K562 (cell line): ENCODE measurements around the gene IL31. TPM values are rescaled to one million over a fixed set of nuclear protein-coding genes. Genes with fewer than 3 reads are reported as not detected.
A peak's percentile ranks its signal among the peaks of the same experiment; 100 is the strongest.

Experiments used
- BHLHE40 ChIP-seq: IDR thresholded peaks from 2 replicates; pipeline ENCODE4 v1.6.1; 2011; ENCODE audit warnings: low read length, improper control_type of control experiment
- LCOR ChIP-seq: sonication (generic); formaldehyde crosslinking; IDR thresholded peaks from 2 replicates; pipeline ENCODE4 v1.8.0; 2022; ENCODE audit warnings: mild to moderate bottlenecking, missing genetic modification reagents
- MLLT1 ChIP-seq, 2 experiments: fragments of 450-650 bp; IDR thresholded peaks; 2 replicates each; pipeline ENCODE4 v1.6.1; 2016
- MTA1 ChIP-seq: fragments of 450-650 bp; IDR thresholded peaks from 2 replicates; pipeline ENCODE4 v1.6.1; 2017; ENCODE audit warnings: borderline replicate concordance
- MTF1 ChIP-seq: fragments of 250-450 bp; sonication (Bioruptor Pico); IDR thresholded peaks from 2 replicates; pipeline ENCODE4 v1.9.0; 2021; ENCODE audit warnings: moderate library complexity, mild to moderate bottlenecking, inconsistent platforms, borderline replicate concordance
- NFE2 ChIP-seq: IDR thresholded peaks from 2 replicates; pipeline ENCODE4 v1.6.1; 2014; ENCODE audit warnings: antibody characterized with exemption, low read depth
- RBBP5 ChIP-seq: fragments of 200-600 bp; sonication (generic); IDR thresholded peaks from 2 replicates; pipeline ENCODE4 v1.6.1; 2012; ENCODE audit warnings: borderline replicate concordance, mild to moderate bottlenecking, low read length, control low read depth, inconsistent platforms; ENCODE audit not compliant: insufficient read depth, poor library complexity, severe bottlenecking
- RBM17 ChIP-seq: fragments of 200-400 bp; formaldehyde crosslinking; IDR thresholded peaks from 2 replicates; pipeline ENCODE4 v1.6.1; 2017; ENCODE audit warnings: low read depth, mild to moderate bottlenecking, low read length, borderline replicate concordance
- RBM39 ChIP-seq: fragments of 200-400 bp; formaldehyde crosslinking; optimal IDR thresholded peaks from 2 replicates; pipeline ENCODE3; 2018; ENCODE audit warnings: low read depth, low read length
- SNRNP70 ChIP-seq: fragments of 200-400 bp; formaldehyde crosslinking; optimal IDR thresholded peaks from 2 replicates; pipeline ENCODE3; 2017; ENCODE audit warnings: low read depth, low read length
- TOE1 ChIP-seq, 2 experiments: fragments of 450-650 bp in 1 of 2; sonication (generic) in 1 of 2; formaldehyde crosslinking in 1 of 2; IDR thresholded peaks; 2 replicates each; pipeline versions ENCODE4 v1.7.1 to v1.8.0; 2016 to 2022; ENCODE audit warnings: borderline replicate concordance in 2 of 2, mild to moderate bottlenecking in 2 of 2, antibody characterized with exemption in 1 of 2, inconsistent platforms in 1 of 2, low read depth in 1 of 2, missing genetic modification reagents in 1 of 2, moderate library complexity in 1 of 2
- UBTF ChIP-seq, 2 experiments: IDR thresholded peaks; 2 replicates each; pipeline ENCODE4 v1.6.1; 2012; ENCODE audit warnings: improper control_type of control experiment in 2 of 2, low read depth in 2 of 2, low read length in 2 of 2, borderline replicate concordance in 1 of 2
- ZBTB11 ChIP-seq, 3 experiments: fragments of 200-800 bp in 1 of 3; fragments of 250-450 bp in 1 of 3; fragments of 450-650 bp in 1 of 3; sonication (Bioruptor Pico) in 1 of 3; sonication (Bioruptor generic) in 1 of 3; formaldehyde crosslinking in 1 of 3; IDR thresholded peaks; 2 replicates each; pipeline versions ENCODE4 v1.6.1 to v1.8.0; 2016 to 2022; ENCODE audit warnings: mild to moderate bottlenecking in 2 of 3, missing genetic modification characterization in 2 of 3, missing compliant biosample characterization in 1 of 3, moderate library complexity in 1 of 3
- ZNF175 ChIP-seq: fragments of 200-800 bp; sonication (Bioruptor generic); IDR thresholded peaks from 2 replicates; pipeline ENCODE4 v1.6.1; 2016; ENCODE audit warnings: low read depth, mild to moderate bottlenecking, missing genetic modification characterization, missing compliant biosample characterization
- ZNF311 ChIP-seq: fragments of 250-450 bp; sonication (Bioruptor Pico); IDR thresholded peaks from 2 replicates; pipeline ENCODE4 v1.4.0; 2020; ENCODE audit warnings: mild to moderate bottlenecking, moderate library complexity
- ZNF449 ChIP-seq: fragments of 250-450 bp; sonication (Bioruptor Pico); IDR thresholded peaks from 2 replicates; pipeline ENCODE4 v1.8.0; 2022; ENCODE audit warnings: moderate library complexity, mild to moderate bottlenecking, inconsistent platforms
- ZNF57 ChIP-seq: fragments of 450-650 bp; formaldehyde crosslinking; IDR thresholded peaks from 2 replicates; pipeline ENCODE4 v1.4.0; 2020; ENCODE audit warnings: mild to moderate bottlenecking, moderate library complexity
- polyA plus RNA-seq, 8 experiments: library from polyadenylated mRNA; depleted of rRNA in 4 of 8; stranded (reverse) in 5 of 8; unstranded in 3 of 8; fragments of >200 nt; fragmentation: Nextera tagmentation in 2 of 8; fragmentation: Illumina TruSeq in 1 of 8; extraction: Ambion mirVana in 2 of 8; extraction: Trizol in 1 of 8; gene quantifications; 2 replicates each; pipeline versions ENCODE4 v1.2.1 to v1.2.3, GENCODE V29; 2011 to 2014; ENCODE audit warnings: inconsistent platforms in 1 of 8, missing spikeins in 1 of 8
- total RNA-seq, 7 experiments: library from RNA; depleted of rRNA in 6 of 7; stranded (reverse); fragments of >200 nt in 6 of 7; fragmentation: Illumina TruSeq in 2 of 7; extraction: Trizol in 2 of 7; gene quantifications; 2 replicates each; pipeline versions ENCODE4 v1.2.1 to v1.2.3, GENCODE V29; 2011 to 2021; ENCODE audit warnings: low replicate concordance in 1 of 7

The IL31 gene
- total and polyA plus RNA-seq, 9 of the 15 experiments (the other 6 are each of a cell fraction or from before 2014, with no cell fraction given), result not detected

- no peak for TF ChIP-seq LCOR (CRISPR knock-in tag)
- TF ChIP-seq ZNF449 (CRISPR knock-in tag), result no peak
- TF ChIP-seq MTA1, result no peak
- peak; percentile 50; the same call in 1 of the 2 replicates for TF ChIP-seq BHLHE40
- no peak for TF ChIP-seq MTF1 (CRISPR knock-in tag)
- TF ChIP-seq MLLT1 (IDR thresholded peaks at IDR 0.05), result 0 out of 4 replicates have a peak, but pooled peaks of 1 of the 2 experiments have one; percentile 28
- no peak for TF ChIP-seq RBM17
- no peak for TF ChIP-seq UBTF (IDR thresholded peaks at IDR 0.05; ENCODE audit: borderline replicate concordance in 1 of 2, low read depth in 2 of 2, low read length in 2 of 2)
- no peak for TF ChIP-seq TOE1 (IDR thresholded peaks at IDR 0.05; ENCODE audit: borderline replicate concordance)
- no peak for TF ChIP-seq TOE1 (CRISPR knock-in tag; IDR thresholded peaks at IDR 0.05; ENCODE audit: borderline replicate concordance, low read depth)
- TF ChIP-seq ZNF311 (CRISPR knock-in tag), result no peak
- TF ChIP-seq RBBP5, result no peak
- TF ChIP-seq ZBTB11 (CRISPR knock-in tag; IDR thresholded peaks at IDR 0.05), result no peak
- no peak for TF ChIP-seq NFE2
- TF ChIP-seq SNRNP70, result no peak
- no peak for TF ChIP-seq ZNF175 (CRISPR knock-in tag)
- no peak for TF ChIP-seq RBM39
- TF ChIP-seq ZNF57 (CRISPR knock-in tag), result no peak
These were observed 32.3 kb upstream of the IL31 start (continued) for GRCh38 chr12:122206111-122206881.
